SK-N-SH (cell line): Measurements from ENCODE around the gene LPP. TPM values are rescaled to one million over a fixed set of nuclear protein-coding genes. Genes with fewer than 3 reads are reported as not detected.

Source experiments
- CTCF ChIA-PET: fragments of 300-600, 350-600 bp; formaldehyde crosslinking; extraction: SDS; loops from one replicate; lab custom pipeline; 2021; lab: Yijun Ruan, JAX
- POLR2A ChIA-PET: fragments of 350-600 bp; sonication (Branson Sonifier 250); formaldehyde crosslinking; extraction: SDS; loops from one replicate; lab custom pipeline; 2020; ENCODE audit warnings: antibody characterized with exemption, inconsistent platforms; lab: Yijun Ruan, JAX
- DNase-seq: peaks from one replicate; pipeline ENCODE4 v3.0.0; 2012
- H2AFZ ChIP-seq: fragments of 200-600 bp; sonication (generic); 2 replicates; pipeline ENCODE4 v1.8.1; 2016; ENCODE audit warnings: antibody characterized with exemption, mild to moderate bottlenecking, low read depth
- H3F3A ChIP-seq: fragments of 200-600 bp; sonication (generic); replicated peaks from 2 replicates; pipeline ENCODE3; 2016; ENCODE audit warnings: antibody characterized with exemption, mild to moderate bottlenecking; ENCODE audit not compliant: insufficient read depth
- H3K27ac ChIP-seq, 2 experiments: fragments of 200-500 bp in 1 of 2; fragments of 200-600 bp in 1 of 2; sonication (Bioruptor generic) in 1 of 2; sonication (generic), shearing (Covaris generic) in 1 of 2; 2 replicates each; pipeline versions ENCODE4 v1.5.1 to v1.6.1; 2014 to 2016; ENCODE audit warnings: low read depth in 2 of 2, inconsistent platforms in 1 of 2, low read length in 1 of 2, mild to moderate bottlenecking in 1 of 2, mixed read lengths in 1 of 2
- H3K27me3 ChIP-seq: fragments of 200-600 bp; sonication (generic), shearing (Covaris generic); 2 replicates; pipeline ENCODE4 v1.6.1; 2016; ENCODE audit warnings: mixed run types; ENCODE audit not compliant: insufficient read depth
- H3K36me3 ChIP-seq, 2 experiments: fragments of 200-500 bp in 1 of 2; fragments of 200-600 bp in 1 of 2; sonication (Bioruptor generic) in 1 of 2; sonication (generic) in 1 of 2; replicated peaks in 1 of 2; 2 replicates each; pipeline versions ENCODE3 to v1.5.1; 2014 to 2016; ENCODE audit warnings: low read length in 1 of 2, mild to moderate bottlenecking in 1 of 2; ENCODE audit not compliant: insufficient read depth in 2 of 2, control insufficient read depth in 1 of 2
- H3K4me1 ChIP-seq, 2 experiments: fragments of 200-500 bp in 1 of 2; fragments of 200-600 bp in 1 of 2; sonication (Bioruptor generic) in 1 of 2; sonication (generic), shearing (Covaris generic) in 1 of 2; 2 replicates each; pipeline versions ENCODE4 v1.5.1 to v1.6.1; 2014 to 2016; ENCODE audit warnings: low read depth in 1 of 2, low read length in 1 of 2, mixed run types in 1 of 2; ENCODE audit not compliant: insufficient read depth in 2 of 2, control insufficient read depth in 1 of 2
- H3K4me2 ChIP-seq: fragments of 200-600 bp; sonication (generic), shearing (Covaris generic); 2 replicates; pipeline ENCODE4 v1.6.1; 2017; ENCODE audit warnings: mixed run types
- H3K4me3 ChIP-seq, 2 experiments: fragments of 200-500 bp in 1 of 2; fragments of 200-600 bp in 1 of 2; sonication (Bioruptor generic) in 1 of 2; sonication (generic), shearing (Covaris generic) in 1 of 2; 2 replicates each; pipeline versions ENCODE4 v1.5.1 to v1.8.1; 2014 to 2016; ENCODE audit warnings: low read depth in 2 of 2, inconsistent platforms in 1 of 2, low read length in 1 of 2, mild to moderate bottlenecking in 1 of 2, mixed read lengths in 1 of 2, moderate library complexity in 1 of 2
- H3K79me2 ChIP-seq: fragments of 200-600 bp; sonication (generic); 2 replicates; pipeline ENCODE4 v1.8.1; 2017; ENCODE audit warnings: mild to moderate bottlenecking; ENCODE audit not compliant: insufficient read depth
- H3K9ac ChIP-seq: fragments of 200-600 bp; sonication (generic); 2 replicates; pipeline ENCODE4 v1.6.1; 2017; ENCODE audit warnings: mixed run types
- H3K9me2 ChIP-seq: fragments of 200-600 bp; sonication (generic); 2 replicates; pipeline ENCODE4 v1.6.1; 2017; ENCODE audit warnings: mixed run types
- H3K9me3 ChIP-seq: fragments of 200-600 bp; sonication (generic); 2 replicates; pipeline ENCODE4 v1.6.1; 2017; ENCODE audit warnings: mixed run types, mild to moderate bottlenecking, moderate library complexity
- H4K20me1 ChIP-seq: fragments of 200-600 bp; sonication (generic); 2 replicates; pipeline ENCODE4 v1.6.1; 2017; ENCODE audit warnings: mild to moderate bottlenecking, mixed run types; ENCODE audit not compliant: insufficient read depth
- CHD2 ChIP-seq: fragments of 150-350 bp; IDR thresholded peaks from 2 replicates; pipeline ENCODE4 v1.6.1; 2018; ENCODE audit warnings: low read length; ENCODE audit not compliant: partially characterized antibody
- CTCF ChIP-seq: fragments of 200-600 bp; sonication (generic); IDR thresholded peaks from 2 replicates; pipeline ENCODE4 v1.6.1; 2017; ENCODE audit warnings: antibody characterized with exemption, mild to moderate bottlenecking, moderate library complexity
- ELF1 ChIP-seq: IDR thresholded peaks from 2 replicates; pipeline ENCODE4 v1.4.0; 2012
- EZH2phosphoT487 ChIP-seq: fragments of 200-600 bp; sonication (generic); IDR thresholded peaks from 2 replicates; pipeline ENCODE4 v1.6.1; 2017; ENCODE audit warnings: low read depth, mixed run types, mild to moderate bottlenecking, antibody characterized with exemption, moderate library complexity, borderline replicate concordance
- FOSL2 ChIP-seq: IDR thresholded peaks from 2 replicates; pipeline ENCODE4 v1.4.0; 2012; ENCODE audit warnings: low read depth, mild to moderate bottlenecking, moderate library complexity, borderline replicate concordance
- GATA2 ChIP-seq: sonication (generic); formaldehyde crosslinking; IDR thresholded peaks from 2 replicates; pipeline ENCODE4 v1.5.0; 2020; ENCODE audit warnings: mild to moderate bottlenecking, missing genetic modification reagents
- MEF2A ChIP-seq: IDR thresholded peaks from 2 replicates; pipeline ENCODE4 v1.4.0; 2012; ENCODE audit warnings: low read depth, borderline replicate concordance
- POLR2AphosphoS5 ChIP-seq: IDR thresholded peaks from 2 replicates; pipeline ENCODE4 v1.6.1; 2012; ENCODE audit warnings: low read depth, low read length
- RAD21 ChIP-seq: IDR thresholded peaks from 2 replicates; pipeline ENCODE4 v1.6.1; 2012; ENCODE audit warnings: mild to moderate bottlenecking, low read length
- RCOR1 ChIP-seq: fragments of 150-350 bp; IDR thresholded peaks from 2 replicates; pipeline ENCODE4 v1.6.1; 2017; ENCODE audit warnings: antibody characterized with exemption, low read length
- RFX5 ChIP-seq: IDR thresholded peaks from 2 replicates; pipeline ENCODE4 v1.6.1; 2012; ENCODE audit warnings: mild to moderate bottlenecking, improper control_type of control experiment, low read length
- SIN3A ChIP-seq: IDR thresholded peaks from 2 replicates; pipeline ENCODE4 v1.6.1; 2012; ENCODE audit warnings: low read depth, mild to moderate bottlenecking, low read length, moderate library complexity, borderline replicate concordance
- TAF1 ChIP-seq: IDR thresholded peaks from 2 replicates; pipeline ENCODE4 v1.6.1; 2012; ENCODE audit warnings: low read depth, mild to moderate bottlenecking, low read length, moderate library complexity, borderline replicate concordance
- TCF12 ChIP-seq: IDR thresholded peaks from 2 replicates; pipeline ENCODE4 v1.4.0; 2012
- YY1 ChIP-seq: IDR thresholded peaks from 2 replicates; pipeline ENCODE4 v1.4.0; 2012; ENCODE audit warnings: low read depth, mild to moderate bottlenecking
- WGBS: methylation state at CpG from one replicate; pipeline ENCODE4 v1.1.6; 2017; ENCODE audit warnings: low lambda C conversion rate; 5-methylcytosine and 5-hydroxymethylcytosine counted together
- polyA plus RNA-seq, 3 experiments: library from polyadenylated mRNA; depleted of rRNA; stranded (reverse); fragments of >200 nt; gene quantifications; 2 replicates each; pipeline ENCODE4 v1.2.3, GENCODE V29; 2012
- TF ChIP-seq, protein P1 (sequence below): IDR thresholded peaks from 2 replicates; pipeline ENCODE4 v1.4.0; 2012; ENCODE audit warnings: low read depth, borderline replicate concordance
- TF ChIP-seq, protein P2 (sequence below): IDR thresholded peaks from 2 replicates; pipeline ENCODE4 v1.4.0; 2012; ENCODE audit warnings: low read depth

The LPP gene
- polyA plus RNA-seq, 1 of the 3 experiments (the other 2 are of a cell fraction): 6.6 TPM

GRCh38 chr3:188303286-188303799, 149.4 kb downstream of the LPP start:
- TF ChIP-seq POLR2AphosphoS5: no peak
- no peak for TF ChIP-seq FOSL2
- TF ChIP-seq, protein P1, sequence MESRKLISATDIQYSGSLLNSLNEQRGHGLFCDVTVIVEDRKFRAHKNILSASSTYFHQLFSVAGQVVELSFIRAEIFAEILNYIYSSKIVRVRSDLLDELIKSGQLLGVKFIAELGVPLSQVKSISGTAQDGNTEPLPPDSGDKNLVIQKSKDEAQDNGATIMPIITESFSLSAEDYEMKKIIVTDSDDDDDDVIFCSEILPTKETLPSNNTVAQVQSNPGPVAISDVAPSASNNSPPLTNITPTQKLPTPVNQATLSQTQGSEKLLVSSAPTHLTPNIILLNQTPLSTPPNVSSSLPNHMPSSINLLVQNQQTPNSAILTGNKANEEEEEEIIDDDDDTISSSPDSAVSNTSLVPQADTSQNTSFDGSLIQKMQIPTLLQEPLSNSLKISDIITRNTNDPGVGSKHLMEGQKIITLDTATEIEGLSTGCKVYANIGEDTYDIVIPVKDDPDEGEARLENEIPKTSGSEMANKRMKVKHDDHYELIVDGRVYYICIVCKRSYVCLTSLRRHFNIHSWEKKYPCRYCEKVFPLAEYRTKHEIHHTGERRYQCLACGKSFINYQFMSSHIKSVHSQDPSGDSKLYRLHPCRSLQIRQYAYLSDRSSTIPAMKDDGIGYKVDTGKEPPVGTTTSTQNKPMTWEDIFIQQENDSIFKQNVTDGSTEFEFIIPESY: no peak
- TF ChIP-seq RCOR1: no peak
- no peak for TF ChIP-seq EZH2phosphoT487
- TF ChIP-seq, protein P2, sequence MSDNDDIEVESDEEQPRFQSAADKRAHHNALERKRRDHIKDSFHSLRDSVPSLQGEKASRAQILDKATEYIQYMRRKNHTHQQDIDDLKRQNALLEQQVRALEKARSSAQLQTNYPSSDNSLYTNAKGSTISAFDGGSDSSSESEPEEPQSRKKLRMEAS: no peak
- no peak for TF ChIP-seq YY1
- no peak for TF ChIP-seq TCF12
- TF ChIP-seq SIN3A: no peak
- no peak for TF ChIP-seq RAD21
- TF ChIP-seq MEF2A: no peak
- TF ChIP-seq RFX5: no peak
- no peak for TF ChIP-seq GATA2 (CRISPR knock-in tag)
- TF ChIP-seq ELF1: no peak
- no peak for TF ChIP-seq TAF1
- no peak for TF ChIP-seq CTCF
- no peak for TF ChIP-seq CHD2
- no peak overlapping the region for H3K27ac ChIP-seq
- no peak for DNase-seq
- no peak overlapping the region for H3K4me3 ChIP-seq
- no peaks in the 10 kb centered on the region for H3K27me3 ChIP-seq
- H3K79me2 ChIP-seq: peaks cover 74% of the 10 kb centered on the region
- WGBS: 77% methylated on average over 2 of the region's 2 CpGs
- H4K20me1 ChIP-seq: no peaks in the 10 kb centered on the region
- no peaks in the 10 kb centered on the region for H3K9me3 ChIP-seq
- H3K36me3 ChIP-seq: peaks cover 0 to 15% of the 10 kb centered on the region in 2 experiments
- CTCF ChIA-PET: interaction anchor here (2.6 kb wide), 1 partner anchor 564 kb away, joined by 6 read pairs; no protein-coding TSS in a partner anchor
- no peak overlapping the region for H2AFZ ChIP-seq
- POLR2A ChIA-PET: no interaction called here
- H3K4me1 ChIP-seq: peaks cover 0 to 11% of the 10 kb centered on the region in 2 experiments; a peak in 2 of 4 replicates
- no peaks in the 10 kb centered on the region for H3K9me2 ChIP-seq
- no peak overlapping the region for H3K4me2 ChIP-seq
- peaks cover 7% of the 10 kb centered on the region for H3F3A ChIP-seq
- no peak overlapping the region for H3K9ac ChIP-seq
